Heart left ventricle (tissue), 16 donors: ENCODE measurements around the gene TESMIN. TPM values are rescaled to one million over a fixed set of nuclear protein-coding genes. Genes with fewer than 3 reads are reported as not detected.

Experiments
- ATAC-seq, 4 donors: fragments of 200-7000 bp; cut with Tn5 transposase; one replicate each; pipeline ENCODE4 v1.9.1; 2020 to 2022; ENCODE audit warnings: moderate library complexity in 4 of 4, mild to moderate bottlenecking in 3 of 4, moderate number of reproducible peaks in 1 of 4
- DNase-seq, 5 donors: peaks; one replicate each; pipeline ENCODE4 v3.0.0-alpha.2; 2020
- H3K27ac ChIP-seq, 12 donors: fragments of 200-600 bp; sonication (generic) in 4 of 12; one replicate each; pipeline versions ENCODE4 v1.5.0 to v1.8.0; 2016 to 2022; ENCODE audit warnings: mild to moderate bottlenecking in 2 of 12
- H3K27me3 ChIP-seq, 9 donors: fragments of 200-600 bp; sonication (generic) in 2 of 9; one replicate each; pipeline versions ENCODE4 v1.5.1 to v1.8.0; 2016 to 2022; ENCODE audit warnings: mild to moderate bottlenecking in 3 of 9
- H3K36me3 ChIP-seq, 9 donors: fragments of 200-600 bp; sonication (generic) in 2 of 9; one replicate each; pipeline versions ENCODE4 v1.5.0 to v1.8.0; 2018 to 2022; ENCODE audit warnings: mild to moderate bottlenecking in 2 of 9
- H3K4me1 ChIP-seq, 12 donors: fragments of 200-600 bp; sonication (generic) in 4 of 12; one replicate each; pipeline versions ENCODE4 v1.5.0 to v1.8.0; 2016 to 2022; ENCODE audit warnings: mild to moderate bottlenecking in 3 of 12
- H3K4me3 ChIP-seq, 12 donors: fragments of 200-600 bp; sonication (generic) in 4 of 12; one replicate each; pipeline versions ENCODE4 v1.5.0 to v1.8.0; 2017 to 2022; ENCODE audit warnings: mild to moderate bottlenecking in 9 of 12, moderate library complexity in 4 of 12
- H3K9me3 ChIP-seq, 12 donors: fragments of 200-600 bp; sonication (generic) in 4 of 12; one replicate each; pipeline versions ENCODE4 v1.5.0 to v1.8.0; 2016 to 2022; ENCODE audit warnings: mild to moderate bottlenecking in 1 of 12
- POLR2A ChIP-seq, 2 donors: fragments of 450-650 bp; IDR thresholded peaks; one replicate each; pipeline ENCODE4 v1.6.1; 2017; ENCODE audit warnings: antibody characterized with exemption in 2 of 2, mild to moderate bottlenecking in 2 of 2, moderate library complexity in 2 of 2
- WGBS, 4 donors: extraction: QIAGEN DNeasy Blood & Tissue Kit in 2 of 4; methylation state at CpG; one replicate each; pipeline versions ENCODE4 v1.1.5 to v1.1.7; 2013 to 2018; 5-methylcytosine and 5-hydroxymethylcytosine counted together
- intact Hi-C, 10 donors: fragments of 100-400 bp; cut with DNase I; formaldehyde crosslinking; loops; one replicate each; pipeline versions ENCODE4 v1.11.1 to v1.14.2; 2022
- polyA plus RNA-seq, 2 donors: library from polyadenylated mRNA; stranded (reverse); fragments of 200-250 nt; gene quantifications; one replicate each; pipeline ENCODE4 v1.2.3, GENCODE V29; 2013
- total RNA-seq, 9 donors: library from RNA; depleted of rRNA in 2 of 9; stranded (reverse); fragments of >200 nt in 2 of 9; fragmentation: NEBNext Ultra II Directional in 3 of 9; extraction: Animal tissue kit (Norgen Biotek cat#: 25700) in 3 of 9; gene quantifications; one replicate each; pipeline versions ENCODE4 v1.1.0 to v1.2.4, GENCODE V29; 2016 to 2023
- TF ChIP-seq, protein P1 (sequence below), 12 donors: fragments of 200-600 bp; sonication (generic) in 4 of 12; IDR thresholded peaks; one replicate each; pipeline versions ENCODE4 v1.5.0 to v1.8.0; 2018 to 2022; ENCODE audit warnings: antibody characterized with exemption in 12 of 12, mild to moderate bottlenecking in 5 of 12
- donor health status: ischemic (EF 13 %, LVEDD 7.1; RV severe dilation, severe dysfunction).
- donor health status: healthy with polysubstance abuse.
- donor health status: DM: no; HTN: yes; CAD: no.
- donor health status: DM: no; HTN: no; CAD: no.
- donor health status: ischemic (EF 25% LVEDD 6.9; RV normal size, moderate dysfunction).
- donor health status: ischemic (EF 25% LVEDD 5.7; RV mildly dilated, moderate dysfunction).
- donor health status: healthy.
- donor health status: DM: yes; HTN: yes; CAD: no.
- donor health status: ischemic (EF 35%, LVEDD 5.7; RV mildly dilated, moderate dysfunction).
- donor health status: nonischemic (EF 11% LVEDD 7.7; RV severe dilation, severe dysfunction).
- donor health status: DM: yes; HTN: yes; CAD: no.
- donor health status: PGD.
- donor health status: ischemic (EF 29% LVEDD 5.4; RV normal size, mild dysfunction).
- donor health status: nonischemic (EF 23%, LVEDD 6.1; RV moderate dilation, normal function).

TESMIN gene
- total and polyA plus RNA-seq, 11 donors: 0.12 to 2.0 (median 0.42) TPM; not detected in 1

DNA sequence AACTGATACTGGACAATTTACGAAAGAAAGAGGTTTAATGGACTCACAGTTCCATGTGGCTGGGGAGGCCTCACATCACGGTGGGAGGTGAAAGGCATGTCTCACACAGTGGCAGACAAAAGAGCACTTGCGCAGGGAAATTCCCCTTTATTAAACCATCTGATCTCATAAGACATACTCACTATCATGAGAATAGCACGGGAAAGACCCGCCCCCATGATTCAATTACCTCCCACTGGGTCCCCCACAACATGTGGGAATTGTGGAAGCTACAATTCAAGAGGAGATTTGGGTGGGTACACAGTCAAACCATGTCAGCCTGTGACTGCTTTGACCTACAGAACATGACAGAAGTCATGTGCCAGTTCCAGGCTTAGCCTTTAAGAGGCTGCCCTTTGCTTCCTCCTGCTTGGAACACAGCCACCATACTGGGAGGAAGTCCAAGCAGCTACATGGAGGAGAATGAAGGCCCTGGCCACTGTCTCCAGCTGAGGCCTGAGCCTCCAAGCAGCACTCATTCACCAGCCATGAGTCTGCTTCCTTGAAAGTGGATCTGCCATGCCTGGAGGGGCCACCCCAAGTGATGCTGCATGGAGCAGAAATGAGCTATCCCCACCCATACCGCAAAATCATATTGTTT lies 77.9 kb downstream of the TESMIN start:
- Histone ChIP-seq H3K4me1 (peaks cover 0 to 11% (median 2%) of the 10 kb centered on the region in 12 donors), H3K27me3 (peaks cover 0 to 12% (median 0%) of the 10 kb centered on the region in 9 donors), H3K9me3 (peaks cover 0 to 5% (median 2%) of the 10 kb centered on the region in 12 donors), H3K4me3 (no peak overlapping the region), H3K36me3 (no peaks in the 10 kb centered on the region), H3K27ac (no peak overlapping the region)
- intact Hi-C loops: no loop called here
- ATAC-seq: no peak
- no peak for DNase-seq
- WGBS, 4 donors: 87 to 94% (median 90%) methylated on average over 6 of the region's 6 CpGs
- TF ChIP-seq, protein P1, sequence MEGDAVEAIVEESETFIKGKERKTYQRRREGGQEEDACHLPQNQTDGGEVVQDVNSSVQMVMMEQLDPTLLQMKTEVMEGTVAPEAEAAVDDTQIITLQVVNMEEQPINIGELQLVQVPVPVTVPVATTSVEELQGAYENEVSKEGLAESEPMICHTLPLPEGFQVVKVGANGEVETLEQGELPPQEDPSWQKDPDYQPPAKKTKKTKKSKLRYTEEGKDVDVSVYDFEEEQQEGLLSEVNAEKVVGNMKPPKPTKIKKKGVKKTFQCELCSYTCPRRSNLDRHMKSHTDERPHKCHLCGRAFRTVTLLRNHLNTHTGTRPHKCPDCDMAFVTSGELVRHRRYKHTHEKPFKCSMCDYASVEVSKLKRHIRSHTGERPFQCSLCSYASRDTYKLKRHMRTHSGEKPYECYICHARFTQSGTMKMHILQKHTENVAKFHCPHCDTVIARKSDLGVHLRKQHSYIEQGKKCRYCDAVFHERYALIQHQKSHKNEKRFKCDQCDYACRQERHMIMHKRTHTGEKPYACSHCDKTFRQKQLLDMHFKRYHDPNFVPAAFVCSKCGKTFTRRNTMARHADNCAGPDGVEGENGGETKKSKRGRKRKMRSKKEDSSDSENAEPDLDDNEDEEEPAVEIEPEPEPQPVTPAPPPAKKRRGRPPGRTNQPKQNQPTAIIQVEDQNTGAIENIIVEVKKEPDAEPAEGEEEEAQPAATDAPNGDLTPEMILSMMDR (IDR thresholded peaks at IDR 0.05): no peak
- TF ChIP-seq POLR2A (IDR thresholded peaks at IDR 0.05): no peak

DNA sequence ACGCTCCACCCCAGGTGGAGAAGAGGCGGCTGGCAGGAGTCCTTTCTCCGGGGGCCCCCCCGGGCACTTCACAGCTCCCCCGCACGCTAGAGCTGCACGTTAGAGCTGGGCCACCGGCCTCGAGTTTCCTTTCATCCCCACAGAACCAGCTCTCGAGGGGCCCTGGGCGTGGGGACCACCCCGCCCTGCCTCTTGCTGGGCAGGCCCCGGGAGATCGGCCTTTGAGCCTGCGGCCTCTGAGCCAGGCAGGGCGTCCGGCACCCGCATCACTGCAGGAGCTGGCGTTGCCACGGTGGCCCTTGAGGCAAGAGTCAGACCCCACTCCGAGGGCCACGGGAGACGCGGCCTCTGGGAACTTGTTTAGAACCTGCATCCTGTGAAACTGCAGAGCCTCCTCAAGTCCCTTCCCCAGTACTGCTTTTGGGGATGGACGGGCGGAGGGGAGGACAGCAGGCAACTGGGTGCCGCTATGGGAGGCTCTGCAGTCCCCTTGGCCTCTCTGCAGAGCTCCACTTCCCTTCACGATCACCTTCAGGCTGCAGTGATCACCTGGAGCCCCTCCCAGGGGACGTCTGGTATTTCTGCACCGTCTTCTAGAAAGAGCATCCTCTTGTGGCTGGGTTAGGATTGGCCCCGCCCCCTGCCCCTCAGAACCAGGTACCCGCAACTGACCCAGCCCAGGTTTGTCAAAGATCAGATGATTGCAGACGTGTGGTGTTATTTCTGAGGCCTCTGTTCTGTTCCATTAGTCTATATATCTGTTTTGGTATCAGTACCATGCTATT lies 80.9 kb downstream of the TESMIN start:
- Histone ChIP-seq H3K9me3 (peaks cover 0 to 5% (median 2%) of the 10 kb centered on the region in 12 donors), H3K27me3 (peaks cover 0 to 20% (median 0%) of the 10 kb centered on the region in 9 donors), H3K4me1 (no peaks in the 10 kb centered on the region), H3K4me3 (no peak overlapping the region), H3K27ac (no peak overlapping the region), H3K36me3 (no peaks in the 10 kb centered on the region)
- TF ChIP-seq POLR2A (IDR thresholded peaks at IDR 0.05): no peak
- TF ChIP-seq, protein P1 (IDR thresholded peaks at IDR 0.05): no peak
- WGBS, 4 donors: 79 to 84% (median 83%) methylated on average over 17 to 33 of the region's 33 CpGs
- ATAC-seq (peak in 1 of 4 donors; percentile 31), DNase-seq (peak in 1 of 5 donors; percentile 46)
- intact Hi-C loops: no loop called here

GRCh38 chr11:68669301-68670090 lies 81.8 kb downstream of the TESMIN start:
- peak in 1 of 4 donors; percentile 11 for ATAC-seq
- Histone ChIP-seq H3K36me3 (no peaks in the 10 kb centered on the region), H3K27ac (no peak overlapping the region), H3K9me3 (peaks cover 0 to 5% (median 2%) of the 10 kb centered on the region in 12 donors), H3K4me1 (no peaks in the 10 kb centered on the region), H3K4me3 (no peak overlapping the region), H3K27me3 (peaks cover 0 to 27% (median 0%) of the 10 kb centered on the region in 9 donors)
- DNase-seq: peak in 1 of 5 donors; percentile 44
- intact Hi-C loops: loop anchor here in 1 of 10 donors (10.0 kb wide), 1 partner anchor 295 kb away; no protein-coding TSS in a partner anchor
- WGBS, 4 donors: 81 to 87% (median 82%) methylated on average over 17 to 27 of the region's 27 CpGs
- TF ChIP-seq, protein P1 (IDR thresholded peaks at IDR 0.05): no peak
- TF ChIP-seq POLR2A (IDR thresholded peaks at IDR 0.05): no peak
